HL-60/S4 treated with phorbol 12-myristate 13-acetate at 8.2 ng/mL for 4 days and 3 days (cell line): ENCODE measurements around the gene NDUFB7.
"Not testable (repeated sequence)": the region's sequence is repeated elsewhere in the genome, so short reads cannot be mapped to it uniquely, and the experiment has no call there.

Experiments used
- in situ Hi-C: fragments of 300-500 bp; cut with MboI; formaldehyde crosslinking; loops from 2 replicates; pipeline ENCODE4 v1.15.0; 2022; ENCODE audit warnings: low sequenced_read_pairs

NDUFB7 gene

GRCh38 chr19:14554382-14554812, 17.5 kb downstream of the NDUFB7 start:
- in situ Hi-C loops = no loop called here

GRCh38 chr19:14553939-14554243, 18.0 kb downstream of the NDUFB7 start:
- in situ Hi-C loops = no loop called here

GRCh38 chr19:14553042-14553938, 18.6 kb downstream of the NDUFB7 start:
- in situ Hi-C loops = no loop called here

GRCh38 chr19:14552006-14552360, 19.9 kb downstream of the NDUFB7 start:
- in situ Hi-C loops = not testable (repeated sequence)

- in situ Hi-C loops = not testable (repeated sequence)
Measured at GRCh38 chr19:14551134-14552005, 20.5 kb downstream of the NDUFB7 start.

- in situ Hi-C loops = no loop called here
Measured at GRCh38 chr19:14550201-14550754, 21.6 kb downstream of the NDUFB7 start.

GRCh38 chr19:14545716-14546082, 26.2 kb downstream of the NDUFB7 start:
- in situ Hi-C loops = no loop called here

GRCh38 chr19:14544977-14545715, 26.7 kb downstream of the NDUFB7 start:
- in situ Hi-C loops = no loop called here

GRCh38 chr19:14544047-14544446, 27.8 kb downstream of the NDUFB7 start:
- in situ Hi-C loops = no loop called here

- in situ Hi-C loops = no loop called here
Measured at GRCh38 chr19:14542711-14543328, 29.0 kb downstream of the NDUFB7 start.

GRCh38 chr19:14541979-14542378, 29.9 kb downstream of the NDUFB7 start:
- in situ Hi-C loops = not testable (repeated sequence)

GRCh38 chr19:14540741-14541525, 30.9 kb downstream of the NDUFB7 start:
- in situ Hi-C loops = no loop called here

- in situ Hi-C loops = no loop called here
Measured at GRCh38 chr19:14536926-14537692, 34.8 kb downstream of the NDUFB7 start.

GRCh38 chr19:14533450-14533849, 38.4 kb downstream of the NDUFB7 start:
- in situ Hi-C loops = no loop called here

GRCh38 chr19:14530506-14530905, 41.4 kb downstream of the NDUFB7 start:
- in situ Hi-C loops = no loop called here

- in situ Hi-C loops = no loop called here
Measured at GRCh38 chr19:14530005-14530348, 41.9 kb downstream of the NDUFB7 start.

GRCh38 chr19:14529254-14530004, 42.4 kb downstream of the NDUFB7 start, which contains the start of gene TECR:
Gene TECR, plus strand, starts transcription at chr19:14529594. Its CDS starts 103 bp downstream, at chr19:14529697.
- in situ Hi-C loops = no loop called here
